G401.6 (cell line): Measurements from ENCODE around the gene CCNB2.

Source experiments
- FAIRE-seq: peaks from 2 replicates; lab custom pipeline; 2012; peaks lifted over from hg19 to GRCh38; lab: Jason Lieb, UNC

Gene CCNB2

DNA sequence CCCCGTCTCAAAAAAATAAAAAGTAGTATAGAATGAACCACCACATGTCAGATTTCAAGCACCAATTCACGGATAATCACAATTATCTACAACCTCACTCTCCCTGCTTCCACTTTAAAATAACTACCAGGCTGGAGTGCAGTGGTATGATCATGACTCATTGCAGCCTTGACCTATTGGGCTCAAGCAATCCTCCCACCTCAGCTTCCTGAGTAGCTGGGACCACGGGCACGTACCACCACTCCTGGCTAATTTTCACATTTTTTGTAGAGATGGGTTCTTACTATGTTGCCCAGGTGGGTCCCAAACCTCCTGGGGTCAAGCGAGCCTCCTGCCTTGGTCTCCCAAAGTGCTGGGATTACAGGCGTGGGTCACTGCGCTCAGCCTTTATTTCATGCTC, 63.6 kb downstream of the CCNB2 start:
- FAIRE-seq: no peak

DNA sequence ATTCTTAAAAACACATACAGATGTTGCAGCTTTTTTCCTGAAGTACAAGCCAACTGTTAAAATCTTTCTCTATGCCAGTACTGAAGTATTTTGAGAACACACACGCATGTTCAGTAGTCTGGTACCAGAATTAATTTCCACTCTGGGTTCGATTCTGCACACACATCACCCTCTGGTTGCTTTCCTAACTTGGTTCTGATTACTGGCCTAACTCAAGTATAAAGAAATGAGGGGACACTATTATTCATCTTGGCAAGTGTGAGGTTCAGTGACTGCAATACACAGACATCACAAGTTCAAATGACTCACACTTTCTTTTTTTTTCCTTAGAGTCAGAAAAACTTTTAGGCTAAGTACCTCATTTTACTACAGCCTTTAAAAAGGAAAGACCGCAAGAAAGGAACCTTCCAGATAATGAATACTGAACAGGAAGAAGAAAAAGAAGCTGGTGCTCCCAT, 64.3 kb downstream of the CCNB2 start:
- no peak for FAIRE-seq

DNA sequence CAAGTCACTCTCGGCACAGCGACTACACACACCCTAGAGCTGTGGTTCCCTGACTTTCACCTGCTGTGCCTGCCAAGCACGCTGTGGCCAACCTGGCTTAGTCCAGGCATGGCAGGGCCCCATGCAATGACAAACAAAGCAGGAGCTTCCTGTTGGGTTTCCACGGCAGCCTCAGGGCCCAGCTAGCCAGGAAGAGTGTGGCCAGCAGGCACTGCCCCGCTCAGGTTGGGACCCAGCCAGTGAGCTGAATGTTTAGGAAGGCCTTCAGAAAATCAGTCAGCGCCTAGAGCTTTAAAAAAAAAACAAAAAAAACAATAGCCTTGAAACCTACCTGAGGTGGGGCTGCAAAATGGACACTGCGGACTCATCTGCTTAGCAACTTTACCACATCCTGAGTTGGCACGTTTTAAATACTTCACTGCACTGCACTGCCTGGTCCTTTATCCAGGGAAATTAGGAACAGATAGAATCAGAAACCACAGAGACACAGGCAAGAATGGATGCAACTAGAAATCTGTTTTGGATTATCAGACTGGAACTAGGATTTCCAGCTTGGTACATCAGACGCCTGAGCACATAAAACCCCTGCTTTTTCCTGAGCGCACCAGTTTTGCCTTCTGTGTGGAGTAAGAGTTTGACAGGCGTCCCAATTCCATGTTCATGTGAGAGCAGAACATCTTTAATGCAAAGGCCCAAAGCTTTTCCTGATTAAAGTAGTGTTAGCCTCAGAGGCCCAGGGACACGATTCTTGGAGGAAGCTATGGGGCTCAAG, 65.5 kb downstream of the CCNB2 start:
- no peak for FAIRE-seq

DNA sequence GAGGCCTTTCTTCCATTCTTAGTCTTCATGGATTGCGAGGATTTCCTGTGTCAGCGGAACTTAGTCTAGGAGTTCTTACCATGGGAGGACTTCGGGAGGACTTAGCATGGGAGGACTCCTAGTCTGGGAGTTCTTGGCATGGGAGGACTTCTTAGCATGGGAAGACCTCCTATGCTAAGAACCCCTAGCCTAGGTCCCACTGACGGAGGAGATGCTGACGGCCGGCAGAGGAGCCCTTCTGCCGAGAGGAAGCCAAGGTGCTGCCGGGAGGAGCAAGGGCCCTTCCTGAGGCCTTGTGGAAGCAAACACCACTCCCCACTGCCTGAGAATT, 66.1 kb downstream of the CCNB2 start:
- no peak for FAIRE-seq

DNA sequence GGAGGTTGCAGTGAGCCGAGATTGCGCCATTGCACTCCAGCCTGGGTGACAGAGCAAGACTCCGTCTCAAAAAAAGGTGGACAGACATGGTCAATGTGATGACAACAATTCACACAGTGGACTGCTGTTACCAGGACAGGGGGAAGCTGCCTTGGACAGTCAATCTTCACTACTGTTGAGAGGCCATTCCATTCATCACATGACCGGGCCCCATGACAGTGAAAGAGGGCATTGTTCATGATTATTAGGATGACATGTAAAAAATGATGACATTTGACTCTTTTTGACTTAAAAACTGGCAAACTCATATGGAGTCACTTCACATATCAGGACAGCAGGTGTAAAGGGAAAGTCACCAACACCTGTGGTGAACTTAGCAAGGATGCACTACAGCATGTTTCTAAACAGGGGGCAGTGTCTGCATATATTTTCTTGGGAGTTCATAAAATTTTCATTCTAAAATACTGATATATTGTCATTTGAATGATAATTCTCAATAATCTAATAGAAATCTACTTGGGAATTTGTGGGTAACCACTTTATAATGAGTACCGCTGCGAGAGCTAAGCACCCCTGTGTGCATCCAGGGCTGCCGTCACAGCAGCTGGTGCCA, 67.4 kb downstream of the CCNB2 start:
- FAIRE-seq: no peak

DNA sequence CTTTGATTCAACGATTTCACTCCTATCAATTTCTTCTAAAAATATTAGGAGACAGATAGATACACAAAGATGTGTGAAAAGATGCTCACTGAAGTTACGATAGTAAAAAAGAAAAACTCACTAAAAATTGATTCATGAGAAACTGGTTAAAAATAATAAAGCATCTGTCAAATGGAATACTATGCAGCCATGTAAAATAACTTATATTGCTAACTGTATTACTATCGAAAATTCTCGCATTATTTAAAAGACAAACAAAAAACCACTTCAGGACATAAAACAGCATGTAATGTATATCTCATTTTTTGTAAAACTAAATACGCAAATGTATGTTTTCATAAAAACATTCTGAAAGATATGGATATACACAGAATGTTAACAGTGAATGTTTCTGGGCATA, 68.2 kb downstream of the CCNB2 start:
- FAIRE-seq: no peak

DNA sequence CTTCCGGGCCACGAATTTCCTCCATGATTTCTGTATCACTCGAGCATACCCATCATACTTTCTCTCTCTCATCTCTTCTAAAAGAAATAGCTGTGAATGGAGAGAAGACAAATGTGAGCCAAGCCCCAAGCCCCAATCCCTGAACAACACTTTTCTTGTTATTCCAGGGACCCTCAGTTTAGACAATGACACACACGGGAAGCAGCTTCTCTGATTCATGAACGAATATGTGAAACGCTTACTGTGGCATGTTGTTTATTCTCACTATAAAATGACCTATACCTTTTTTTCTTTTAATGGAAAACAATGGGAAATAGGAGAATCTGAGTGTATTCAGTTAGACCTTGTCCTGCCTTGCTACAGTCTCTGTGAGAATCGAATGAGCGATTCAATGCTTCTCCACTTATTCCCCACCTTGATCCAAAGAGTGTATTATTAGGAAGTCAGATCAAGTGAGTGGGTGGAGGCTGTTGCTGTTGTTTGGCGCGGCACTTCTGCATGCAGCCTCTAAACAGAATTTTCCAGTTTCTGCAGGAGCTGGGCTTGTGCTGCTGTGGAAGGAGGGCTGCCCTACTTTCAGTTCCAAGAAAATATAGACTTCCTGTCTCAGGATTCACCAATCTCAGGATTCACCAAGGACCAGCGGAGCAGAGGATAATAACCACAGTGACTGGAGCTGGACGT, 69.3 kb downstream of the CCNB2 start:
- FAIRE-seq: no peak
